SK-N-SH (cell line): ENCODE data around the gene MINDY4.

Experiments used
- CHD2 ChIP-seq: fragments of 150-350 bp; IDR thresholded peaks from 2 replicates; pipeline ENCODE4 v1.6.1; 2018; ENCODE audit warnings: low read length; ENCODE audit not compliant: partially characterized antibody
- CTCF ChIP-seq: fragments of 200-600 bp; sonication (generic); IDR thresholded peaks from 2 replicates; pipeline ENCODE4 v1.6.1; 2017; ENCODE audit warnings: antibody characterized with exemption, mild to moderate bottlenecking, moderate library complexity
- EP300 ChIP-seq, 2 experiments: IDR thresholded peaks; 2 replicates each; pipeline versions ENCODE4 v1.4.0 to v1.6.1; 2012; ENCODE audit warnings: borderline replicate concordance in 1 of 2, low read depth in 1 of 2, low read length in 1 of 2
- EZH2phosphoT487 ChIP-seq: fragments of 200-600 bp; sonication (generic); IDR thresholded peaks from 2 replicates; pipeline ENCODE4 v1.6.1; 2017; ENCODE audit warnings: low read depth, mixed run types, mild to moderate bottlenecking, antibody characterized with exemption, moderate library complexity, borderline replicate concordance
- FOSL2 ChIP-seq: IDR thresholded peaks from 2 replicates; pipeline ENCODE4 v1.4.0; 2012; ENCODE audit warnings: low read depth, mild to moderate bottlenecking, moderate library complexity, borderline replicate concordance
- FOXJ3 ChIP-seq: sonication (generic); formaldehyde crosslinking; IDR thresholded peaks from 2 replicates; pipeline ENCODE4 v1.5.1; 2020; ENCODE audit warnings: mild to moderate bottlenecking, missing genetic modification reagents
- MXI1 ChIP-seq: IDR thresholded peaks from 2 replicates; pipeline ENCODE4 v1.6.1; 2012; ENCODE audit warnings: mild to moderate bottlenecking, low read depth, low read length, improper control_type of control experiment
- NFIC ChIP-seq: IDR thresholded peaks from 2 replicates; pipeline ENCODE4 v1.4.0; 2012; ENCODE audit warnings: borderline replicate concordance
- NRF1 ChIP-seq: IDR thresholded peaks from 2 replicates; pipeline ENCODE4 v1.6.1; 2012; ENCODE audit warnings: low read depth, mild to moderate bottlenecking, low read length
- RAD21 ChIP-seq: IDR thresholded peaks from 2 replicates; pipeline ENCODE4 v1.6.1; 2012; ENCODE audit warnings: mild to moderate bottlenecking, low read length
- TF ChIP-seq, protein P1 (sequence below): fragments of 150-350 bp; IDR thresholded peaks from 2 replicates; pipeline ENCODE4 v1.6.1; 2017; ENCODE audit warnings: antibody characterized with exemption, low read length, low read depth, borderline replicate concordance
- TF ChIP-seq, protein P2 (sequence below): IDR thresholded peaks from 2 replicates; pipeline ENCODE4 v1.4.0; 2012; ENCODE audit warnings: low read depth

GRCh38 chr7:30923774-30924413 is 152.7 kb downstream of the MINDY4 start:
- TF ChIP-seq MXI1: no peak
- TF ChIP-seq, protein P1, sequence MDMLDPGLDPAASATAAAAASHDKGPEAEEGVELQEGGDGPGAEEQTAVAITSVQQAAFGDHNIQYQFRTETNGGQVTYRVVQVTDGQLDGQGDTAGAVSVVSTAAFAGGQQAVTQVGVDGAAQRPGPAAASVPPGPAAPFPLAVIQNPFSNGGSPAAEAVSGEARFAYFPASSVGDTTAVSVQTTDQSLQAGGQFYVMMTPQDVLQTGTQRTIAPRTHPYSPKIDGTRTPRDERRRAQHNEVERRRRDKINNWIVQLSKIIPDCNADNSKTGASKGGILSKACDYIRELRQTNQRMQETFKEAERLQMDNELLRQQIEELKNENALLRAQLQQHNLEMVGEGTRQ: no peak
- TF ChIP-seq CHD2: no peak
- TF ChIP-seq FOSL2: no peak
- TF ChIP-seq CTCF: no peak
- no peak for TF ChIP-seq NRF1
- TF ChIP-seq RAD21: no peak
- TF ChIP-seq, protein P2, sequence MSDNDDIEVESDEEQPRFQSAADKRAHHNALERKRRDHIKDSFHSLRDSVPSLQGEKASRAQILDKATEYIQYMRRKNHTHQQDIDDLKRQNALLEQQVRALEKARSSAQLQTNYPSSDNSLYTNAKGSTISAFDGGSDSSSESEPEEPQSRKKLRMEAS: no peak
- TF ChIP-seq FOXJ3 (CRISPR knock-in tag): no peak
- no peak for TF ChIP-seq EZH2phosphoT487
- TF ChIP-seq NFIC: no peak
- TF ChIP-seq EP300 (IDR thresholded peaks at IDR 0.05; ENCODE audit: borderline replicate concordance in 1 of 2, low read depth in 1 of 2, low read length in 1 of 2): no peak
